ENCODE results near the gene SLCO3A1. TPM values are rescaled to one million over a fixed set of nuclear protein-coding genes. Genes with fewer than 3 reads are reported as not detected.

Gene SLCO3A1
- total RNA-seq, 1 experiment from 2014 or later = not detected

GRCh38 chr15:91921843-91922198 is 68.3 kb downstream of the SLCO3A1 start:
- peaks cover 5% of the 10 kb centered on the region for H3K27me3 Mint-ChIP-seq (ENCODE audit: insufficient read depth, unreplicated experiment)
- no peak for DNase-seq
- intact Hi-C loops (cut with micrococcal nuclease; ENCODE audit: unreplicated experiment) = no loop called here
- ChIA-PET CTCF (no interaction called here), POLR2A (no interaction called here)
- H3K36me3 Mint-ChIP-seq (ENCODE audit: insufficient read depth, unreplicated experiment) = no peaks in the 10 kb centered on the region
- no peaks in the 10 kb centered on the region for H3K4me1 Mint-ChIP-seq (ENCODE audit: low read depth, unreplicated experiment)
- H3K4me1 ChIP-seq = no peaks in the 10 kb centered on the region
- no peak overlapping the region for H3K4me3 Mint-ChIP-seq (ENCODE audit: unreplicated experiment)
- BruUV-seq (replicated peaks) = no TSS peak
- no peaks in the 10 kb centered on the region for H3K27me3 ChIP-seq (replicated peaks; ENCODE audit: control insufficient read depth, insufficient read depth, low read length)
- H3K27ac Mint-ChIP-seq (ENCODE audit: unreplicated experiment) = no peak overlapping the region
- no peaks in the 10 kb centered on the region for H3K36me3 ChIP-seq (ENCODE audit: control insufficient read depth, insufficient read depth, low read length)
- no peaks in the 10 kb centered on the region for H3K9me3 Mint-ChIP-seq (ENCODE audit: unreplicated experiment)
- H3K9me3 ChIP-seq = no peaks in the 10 kb centered on the region
- TF ChIP-seq CTCF (IDR thresholded peaks at IDR 0.05; ENCODE audit: insufficient read depth in 1 of 2, low read depth in 1 of 2, low read length in 1 of 2, severe bottlenecking in 1 of 2, unreplicated experiment in 1 of 2) = no peak
- no peak overlapping the region for H3K4me3 ChIP-seq (ENCODE audit: low read depth, low read length)

GRCh38 chr15:91922646-91923547 is 69.4 kb downstream of the SLCO3A1 start:
- Mint-ChIP-seq H3K9me3 (ENCODE audit: unreplicated experiment) (no peaks in the 10 kb centered on the region), H3K27ac (ENCODE audit: unreplicated experiment) (no peak overlapping the region), H3K4me3 (ENCODE audit: unreplicated experiment) (no peak overlapping the region), H3K27me3 (ENCODE audit: insufficient read depth, unreplicated experiment) (peaks cover 5% of the 10 kb centered on the region), H3K4me1 (ENCODE audit: low read depth, unreplicated experiment) (no peaks in the 10 kb centered on the region), H3K36me3 (ENCODE audit: insufficient read depth, unreplicated experiment) (no peaks in the 10 kb centered on the region)
- no peaks in the 10 kb centered on the region for H3K9me3 ChIP-seq
- POLR2A ChIA-PET = no interaction called here
- no peaks in the 10 kb centered on the region for H3K27me3 ChIP-seq (replicated peaks; ENCODE audit: control insufficient read depth, insufficient read depth, low read length)
- DNase-seq = no peak
- CTCF ChIA-PET = no interaction called here
- intact Hi-C loops (cut with micrococcal nuclease; ENCODE audit: unreplicated experiment) = no loop called here
- no peak overlapping the region for H3K4me3 ChIP-seq (ENCODE audit: low read depth, low read length)
- no peaks in the 10 kb centered on the region for H3K4me1 ChIP-seq
- TF ChIP-seq CTCF (IDR thresholded peaks at IDR 0.05; ENCODE audit: insufficient read depth in 1 of 2, low read depth in 1 of 2, low read length in 1 of 2, severe bottlenecking in 1 of 2, unreplicated experiment in 1 of 2) = no peak
- no TSS peak for BruUV-seq (replicated peaks)
- H3K36me3 ChIP-seq (ENCODE audit: control insufficient read depth, insufficient read depth, low read length) = no peaks in the 10 kb centered on the region

- Histone ChIP-seq H3K4me1 (no peaks in the 10 kb centered on the region), H3K27me3 (replicated peaks; ENCODE audit: control insufficient read depth, insufficient read depth, low read length) (no peaks in the 10 kb centered on the region), H3K4me3 (ENCODE audit: low read depth, low read length) (no peak overlapping the region), H3K36me3 (ENCODE audit: control insufficient read depth, insufficient read depth, low read length) (no peaks in the 10 kb centered on the region), H3K9me3 (no peaks in the 10 kb centered on the region)
- Mint-ChIP-seq H3K9me3 (ENCODE audit: unreplicated experiment) (no peaks in the 10 kb centered on the region), H3K4me3 (ENCODE audit: unreplicated experiment) (no peak overlapping the region), H3K27ac (ENCODE audit: unreplicated experiment) (no peak overlapping the region), H3K36me3 (ENCODE audit: insufficient read depth, unreplicated experiment) (no peaks in the 10 kb centered on the region), H3K4me1 (ENCODE audit: low read depth, unreplicated experiment) (no peaks in the 10 kb centered on the region), H3K27me3 (ENCODE audit: insufficient read depth, unreplicated experiment) (peaks cover 5% of the 10 kb centered on the region)
- no peak for TF ChIP-seq CTCF (IDR thresholded peaks at IDR 0.05; ENCODE audit: insufficient read depth in 1 of 2, low read depth in 1 of 2, low read length in 1 of 2, severe bottlenecking in 1 of 2, unreplicated experiment in 1 of 2)
- POLR2A ChIA-PET = no interaction called here
- intact Hi-C loops (cut with micrococcal nuclease; ENCODE audit: unreplicated experiment) = no loop called here
- no TSS peak for BruUV-seq (replicated peaks)
- CTCF ChIA-PET = no interaction called here
- no peak for DNase-seq
Measured at GRCh38 chr15:91924183-91924582, 70.7 kb downstream of the SLCO3A1 start.

Measured in Caco-2 (cell line).